B cell (primary cell): ENCODE measurements around the gene FOSB.

Experiments used
- CTCF ChIP-seq: fragments of 200-600 bp; IDR thresholded peaks from one replicate; pipeline ENCODE4 v1.8.0; 2022; ENCODE audit warnings: antibody characterized with exemption, mild to moderate bottlenecking
- EZH2 ChIP-seq: IDR thresholded peaks from 2 replicates; pipeline ENCODE4 v1.6.1; 2012; ENCODE audit warnings: borderline replicate concordance, low read depth, mild to moderate bottlenecking, moderate library complexity, low read length; ENCODE audit not compliant: insufficient read depth, poor library complexity, severe bottlenecking

DNA sequence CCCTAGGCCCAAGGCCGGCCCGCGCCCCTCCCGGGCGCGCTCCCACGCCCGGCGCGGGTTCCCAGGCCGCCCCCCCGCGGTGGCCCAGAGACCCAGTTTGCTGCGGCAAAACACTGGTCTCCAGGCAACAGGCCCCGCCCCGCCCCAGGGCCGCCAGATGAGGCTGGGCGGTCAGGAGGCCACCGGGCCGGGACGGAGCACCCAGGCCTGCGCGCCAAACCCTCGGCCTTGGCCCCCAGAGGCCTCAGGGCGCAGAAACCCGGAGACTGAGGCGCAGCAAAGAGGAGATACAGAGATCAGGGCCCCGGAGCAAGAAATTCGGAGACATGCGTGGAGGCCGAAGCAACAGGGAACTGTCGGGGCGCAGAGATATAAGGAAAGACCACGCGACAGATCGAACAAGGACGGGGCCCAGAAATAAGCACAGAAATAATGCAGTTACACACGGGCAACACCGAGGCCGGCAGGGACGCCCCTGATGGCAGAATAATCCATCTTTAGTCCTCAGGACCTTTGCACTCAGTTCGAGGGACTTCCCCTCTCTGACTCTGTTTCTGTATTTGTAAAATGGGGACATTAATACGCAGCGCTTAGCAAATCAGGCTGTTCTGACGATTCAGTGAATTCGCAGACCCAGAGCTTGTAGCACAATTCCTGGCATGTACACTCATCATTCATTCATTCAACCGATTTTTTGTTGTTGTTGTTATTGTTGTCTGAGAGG is 23.3 kb upstream of the FOSB start:
- TF ChIP-seq CTCF (no peak), EZH2 (no peak)
